MCF 10A (cell line): ENCODE data around the gene ZEB1. TPM values are rescaled to one million over a fixed set of nuclear protein-coding genes. Genes with fewer than 3 reads are reported as not detected.
A peak's percentile ranks its signal among the peaks of the same experiment; 100 is the strongest.

Source experiments
- BruUV-seq: library from RNA; stranded (reverse); fragments of 400-500 nt; replicated peaks from 2 replicates; lab custom pipeline; 2021; lab: Mats Ljungman, UMichigan
- CTCF ChIA-PET: fragments of 300-600 bp; sonication (Branson Sonifier 250); formaldehyde crosslinking; extraction: SDS; loops from one replicate; lab custom pipeline; 2021; ENCODE audit warnings: antibody characterized with exemption, inconsistent platforms; lab: Yijun Ruan, JAX
- POLR2A ChIA-PET: fragments of 300-600, 350-650 bp; sonication (Branson Sonifier 250); formaldehyde crosslinking; extraction: SDS; loops from one replicate; lab custom pipeline; 2020; ENCODE audit warnings: antibody characterized with exemption, inconsistent platforms; lab: Yijun Ruan, JAX
- DNase-seq: peaks from one replicate; pipeline ENCODE4 v3.0.0-alpha.2; 2018; ENCODE audit not compliant: unreplicated experiment
- H3K27ac Mint-ChIP-seq: one replicate; pipeline ENCODE4 v1.8.0; 2022; ENCODE audit warnings: mild to moderate bottlenecking, low read depth, mixed read lengths; ENCODE audit not compliant: unreplicated experiment
- H3K27me3 Mint-ChIP-seq: one replicate; pipeline ENCODE4 v1.8.0; 2022; ENCODE audit warnings: mixed read lengths; ENCODE audit not compliant: insufficient read depth, unreplicated experiment
- H3K36me3 Mint-ChIP-seq: one replicate; pipeline ENCODE4 v1.8.0; 2022; ENCODE audit warnings: mild to moderate bottlenecking, moderate library complexity, mixed read lengths; ENCODE audit not compliant: insufficient read depth, unreplicated experiment
- H3K4me1 Mint-ChIP-seq: one replicate; pipeline ENCODE4 v1.8.0; 2022; ENCODE audit warnings: mixed read lengths; ENCODE audit not compliant: insufficient read depth, unreplicated experiment
- H3K4me3 Mint-ChIP-seq: one replicate; pipeline ENCODE4 v1.8.0; 2022; ENCODE audit warnings: mild to moderate bottlenecking, moderate library complexity, mixed read lengths; ENCODE audit not compliant: unreplicated experiment
- H3K9me3 Mint-ChIP-seq: one replicate; pipeline ENCODE4 v1.8.0; 2022; ENCODE audit warnings: mixed read lengths; ENCODE audit not compliant: unreplicated experiment
- CTCF ChIP-seq: fragments of 200-600 bp; IDR thresholded peaks from one replicate; pipeline ENCODE4 v1.8.0; 2022; ENCODE audit warnings: antibody characterized with exemption, mild to moderate bottlenecking; ENCODE audit not compliant: unreplicated experiment
- intact Hi-C: fragments of 100-400 bp; cut with micrococcal nuclease; formaldehyde crosslinking; loops from 2 replicates; pipeline ENCODE4 v1.14.1; 2022
- total RNA-seq: library from RNA; stranded (reverse); gene quantifications from 2 replicates; pipeline ENCODE4 v1.2.3, GENCODE V29; 2022

The ZEB1 gene
- total RNA-seq, 1 experiment from 2014 or later = 15.1 TPM

GRCh38 chr10:31476088-31476487 is 157.1 kb downstream of the ZEB1 start:
- no peak for TF ChIP-seq CTCF
- CTCF ChIA-PET = no interaction called here
- intact Hi-C loops = no loop called here
- Mint-ChIP-seq H3K36me3 (no peaks in the 10 kb centered on the region), H3K9me3 (peaks cover 5% of the 10 kb centered on the region), H3K4me3 (no peak overlapping the region), H3K27ac (no peak overlapping the region), H3K27me3 (no peaks in the 10 kb centered on the region), H3K4me1 (no peaks in the 10 kb centered on the region)
- DNase-seq = no peak
- POLR2A ChIA-PET = no interaction called here
- no TSS peak for BruUV-seq

DNA sequence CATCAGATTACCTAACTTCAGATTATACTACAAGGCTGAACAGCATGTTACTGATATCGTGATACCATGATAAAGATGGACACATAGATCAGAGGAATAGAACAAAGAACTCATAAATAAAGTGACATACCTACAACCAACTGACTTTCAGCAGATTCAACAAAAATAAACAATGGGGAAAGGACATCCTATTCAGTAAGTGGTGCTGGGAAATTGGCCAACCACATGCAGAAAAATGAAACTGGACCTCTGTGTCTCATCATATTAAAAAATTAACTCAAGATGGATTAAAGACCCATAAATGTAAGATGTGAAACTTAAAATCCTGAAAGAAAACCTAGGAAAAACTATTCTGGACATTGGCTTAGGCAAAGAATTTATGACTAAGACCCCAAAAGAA is 158.6 kb downstream of the ZEB1 start:
- ChIA-PET POLR2A (no interaction called here), CTCF (no interaction called here)
- TF ChIP-seq CTCF = no peak
- Mint-ChIP-seq H3K4me3 (no peak overlapping the region), H3K27ac (no peak overlapping the region), H3K27me3 (no peaks in the 10 kb centered on the region), H3K9me3 (peaks cover 5% of the 10 kb centered on the region), H3K4me1 (no peaks in the 10 kb centered on the region), H3K36me3 (no peaks in the 10 kb centered on the region)
- no peak for DNase-seq
- BruUV-seq = no TSS peak
- intact Hi-C loops = no loop called here

DNA sequence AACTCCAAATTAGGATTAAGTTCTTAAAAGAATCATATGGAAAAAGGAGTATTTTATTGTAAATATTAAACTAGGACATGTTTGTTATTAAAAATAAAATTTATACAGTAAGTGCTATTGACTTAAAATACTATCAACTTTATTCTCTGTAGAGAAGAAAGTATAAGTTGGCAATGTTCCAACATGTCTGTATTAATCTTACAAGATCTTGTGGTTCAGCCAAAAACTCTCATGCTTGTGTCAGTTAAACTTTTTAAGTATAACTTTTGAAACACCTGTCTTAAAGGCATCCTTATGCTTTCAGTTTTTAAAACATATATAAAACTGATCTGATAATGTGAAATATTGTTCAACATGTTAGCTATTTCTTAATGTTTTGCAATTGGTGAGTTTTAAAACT is 160.7 kb downstream of the ZEB1 start:
- ChIA-PET CTCF (interaction anchor here (1.1 kb wide), 1 partner anchor 11 kb away, joined by 3 read pairs; no protein-coding TSS in a partner anchor), POLR2A (interaction anchor here (0.7 kb wide), 1 partner anchor 90 kb away, joined by 3 read pairs; no protein-coding TSS in a partner anchor)
- Mint-ChIP-seq H3K27me3 (no peaks in the 10 kb centered on the region), H3K4me3 (no peak overlapping the region), H3K4me1 (no peaks in the 10 kb centered on the region), H3K36me3 (no peaks in the 10 kb centered on the region), H3K9me3 (peaks cover 5% of the 10 kb centered on the region), H3K27ac (no peak overlapping the region)
- DNase-seq = peak; percentile 5
- no TSS peak for BruUV-seq
- TF ChIP-seq CTCF = no peak
- intact Hi-C loops = no loop called here

DNA sequence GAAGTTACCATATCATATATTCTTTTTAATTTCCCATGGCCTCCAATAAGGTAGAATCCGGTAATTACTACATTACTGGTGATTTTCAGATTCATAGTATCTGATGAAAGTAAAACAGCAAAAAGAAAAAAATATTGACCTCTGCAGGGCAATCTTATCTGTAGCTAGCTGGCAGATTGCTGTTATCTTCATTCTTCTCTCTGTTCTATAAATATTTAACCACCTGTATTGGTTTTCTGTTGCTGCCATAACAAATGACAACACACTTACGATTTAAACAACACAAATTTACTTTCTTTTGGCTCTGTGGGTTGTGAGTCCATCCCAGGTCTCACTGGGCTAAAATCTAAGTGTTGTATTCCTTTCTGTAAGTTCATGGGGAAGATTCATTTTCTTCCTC is 164.5 kb downstream of the ZEB1 start:
- no peaks in the 10 kb centered on the region for H3K36me3 Mint-ChIP-seq
- intact Hi-C loops = no loop called here
- no peak overlapping the region for H3K27ac Mint-ChIP-seq
- CTCF ChIA-PET = no interaction called here
- BruUV-seq = no TSS peak
- TF ChIP-seq CTCF = no peak
- H3K9me3 Mint-ChIP-seq = no peaks in the 10 kb centered on the region
- DNase-seq = no peak
- no peaks in the 10 kb centered on the region for H3K27me3 Mint-ChIP-seq
- POLR2A ChIA-PET = no interaction called here
- H3K4me3 Mint-ChIP-seq = no peak overlapping the region
- H3K4me1 Mint-ChIP-seq = peaks cover under 1% of the 10 kb centered on the region
